GM12878 (cell line): ENCODE data around the gene GRIK4.

Experiments used
- BCL11A ChIP-seq: IDR thresholded peaks from 2 replicates; pipeline ENCODE4 v1.6.1; 2011; ENCODE audit warnings: low read depth, low read length
- CEBPB ChIP-seq, 2 experiments: fragments of 150-350 bp in 1 of 2; IDR thresholded peaks; 2 replicates each; pipeline ENCODE4 v1.6.1; 2012 to 2014; ENCODE audit warnings: low read depth in 2 of 2, low read length in 2 of 2, borderline replicate concordance in 1 of 2, inconsistent platforms in 1 of 2
- EZH2 ChIP-seq: IDR thresholded peaks from 2 replicates; pipeline ENCODE4 v1.6.1; 2012; ENCODE audit warnings: low read depth, mild to moderate bottlenecking, control low read depth, inconsistent platforms, low read length, borderline replicate concordance; ENCODE audit not compliant: control insufficient read depth
- JUND ChIP-seq: IDR thresholded peaks from 2 replicates; pipeline ENCODE4 v1.6.1; 2012; ENCODE audit warnings: low read depth, mild to moderate bottlenecking, low read length, improper control_type of control experiment, moderate library complexity
- KDM1A ChIP-seq: fragments of 200-600 bp; sonication (generic); IDR thresholded peaks from 2 replicates; pipeline ENCODE4 v1.6.1; 2016; ENCODE audit warnings: borderline replicate concordance
- PBX3 ChIP-seq: IDR thresholded peaks from 2 replicates; pipeline ENCODE4 v1.6.1; 2011; ENCODE audit warnings: mild to moderate bottlenecking, low read depth, low read length, moderate library complexity; ENCODE audit not compliant: insufficient replicate concordance
- RAD21 ChIP-seq: IDR thresholded peaks from 2 replicates; pipeline ENCODE4 v1.6.1; 2011; ENCODE audit warnings: mild to moderate bottlenecking, low read depth, low read length, moderate library complexity; ENCODE audit not compliant: insufficient read depth
- TF ChIP-seq, protein P1 (sequence below): fragments of 450-650 bp; conservative IDR thresholded peaks from 2 replicates; pipeline ENCODE4 v1.6.1; 2017; ENCODE audit warnings: mild to moderate bottlenecking, moderate library complexity
- TF ChIP-seq, protein P2 (sequence below): IDR thresholded peaks from 2 replicates; pipeline ENCODE4 v1.6.1; 2012; ENCODE audit warnings: low read length, inconsistent platforms
- TF ChIP-seq, protein P3 (sequence below): IDR thresholded peaks from 2 replicates; pipeline ENCODE4 v1.6.1; 2012; ENCODE audit warnings: improper control_type of control experiment, low read depth, low read length; ENCODE audit not compliant: insufficient replicate concordance

DNA sequence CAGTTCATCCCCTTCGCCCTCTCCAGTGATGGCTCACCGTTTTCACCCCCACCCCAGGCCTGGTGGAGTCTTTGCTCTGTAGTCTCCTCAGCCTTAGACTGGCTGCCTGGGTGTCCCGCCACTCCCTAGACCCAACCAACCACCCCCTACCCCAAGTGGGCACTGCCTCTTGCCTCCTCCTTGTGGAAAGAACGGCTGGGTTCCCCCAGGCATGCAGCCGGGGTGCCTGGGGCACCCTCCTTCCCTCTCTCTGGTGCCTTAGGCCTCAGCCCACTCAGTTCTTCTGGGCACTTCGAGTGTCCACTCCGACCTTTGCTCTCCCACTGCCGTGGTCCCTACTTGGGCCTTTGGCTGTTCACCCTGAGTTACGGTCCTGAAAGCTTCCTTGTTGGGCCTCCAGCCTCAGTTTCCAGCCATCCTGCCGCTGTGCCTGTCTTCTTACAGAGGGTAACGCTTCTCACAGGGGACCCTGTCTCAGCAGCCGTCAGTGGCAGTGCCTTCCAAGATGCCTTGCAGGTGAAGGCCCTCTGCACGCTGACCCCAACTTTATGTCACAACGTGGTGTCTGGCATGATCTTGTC, 3.1 kb downstream of the GRIK4 start:
- TF ChIP-seq CEBPB (IDR thresholded peaks at IDR 0.05; ENCODE audit: borderline replicate concordance in 1 of 2, low read depth in 2 of 2, low read length in 2 of 2) (no peak), JUND (no peak), KDM1A (no peak), RAD21 (no peak), BCL11A (no peak), PBX3 (no peak), EZH2 (no peak)
- TF ChIP-seq, protein P1, sequence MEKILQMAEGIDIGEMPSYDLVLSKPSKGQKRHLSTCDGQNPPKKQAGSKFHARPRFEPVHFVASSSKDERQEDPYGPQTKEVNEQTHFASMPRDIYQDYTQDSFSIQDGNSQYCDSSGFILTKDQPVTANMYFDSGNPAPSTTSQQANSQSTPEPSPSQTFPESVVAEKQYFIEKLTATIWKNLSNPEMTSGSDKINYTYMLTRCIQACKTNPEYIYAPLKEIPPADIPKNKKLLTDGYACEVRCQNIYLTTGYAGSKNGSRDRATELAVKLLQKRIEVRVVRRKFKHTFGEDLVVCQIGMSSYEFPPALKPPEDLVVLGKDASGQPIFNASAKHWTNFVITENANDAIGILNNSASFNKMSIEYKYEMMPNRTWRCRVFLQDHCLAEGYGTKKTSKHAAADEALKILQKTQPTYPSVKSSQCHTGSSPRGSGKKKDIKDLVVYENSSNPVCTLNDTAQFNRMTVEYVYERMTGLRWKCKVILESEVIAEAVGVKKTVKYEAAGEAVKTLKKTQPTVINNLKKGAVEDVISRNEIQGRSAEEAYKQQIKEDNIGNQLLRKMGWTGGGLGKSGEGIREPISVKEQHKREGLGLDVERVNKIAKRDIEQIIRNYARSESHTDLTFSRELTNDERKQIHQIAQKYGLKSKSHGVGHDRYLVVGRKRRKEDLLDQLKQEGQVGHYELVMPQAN = no peak
- TF ChIP-seq, protein P2, sequence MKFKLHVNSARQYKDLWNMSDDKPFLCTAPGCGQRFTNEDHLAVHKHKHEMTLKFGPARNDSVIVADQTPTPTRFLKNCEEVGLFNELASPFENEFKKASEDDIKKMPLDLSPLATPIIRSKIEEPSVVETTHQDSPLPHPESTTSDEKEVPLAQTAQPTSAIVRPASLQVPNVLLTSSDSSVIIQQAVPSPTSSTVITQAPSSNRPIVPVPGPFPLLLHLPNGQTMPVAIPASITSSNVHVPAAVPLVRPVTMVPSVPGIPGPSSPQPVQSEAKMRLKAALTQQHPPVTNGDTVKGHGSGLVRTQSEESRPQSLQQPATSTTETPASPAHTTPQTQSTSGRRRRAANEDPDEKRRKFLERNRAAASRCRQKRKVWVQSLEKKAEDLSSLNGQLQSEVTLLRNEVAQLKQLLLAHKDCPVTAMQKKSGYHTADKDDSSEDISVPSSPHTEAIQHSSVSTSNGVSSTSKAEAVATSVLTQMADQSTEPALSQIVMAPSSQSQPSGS = no peak
- TF ChIP-seq, protein P3, sequence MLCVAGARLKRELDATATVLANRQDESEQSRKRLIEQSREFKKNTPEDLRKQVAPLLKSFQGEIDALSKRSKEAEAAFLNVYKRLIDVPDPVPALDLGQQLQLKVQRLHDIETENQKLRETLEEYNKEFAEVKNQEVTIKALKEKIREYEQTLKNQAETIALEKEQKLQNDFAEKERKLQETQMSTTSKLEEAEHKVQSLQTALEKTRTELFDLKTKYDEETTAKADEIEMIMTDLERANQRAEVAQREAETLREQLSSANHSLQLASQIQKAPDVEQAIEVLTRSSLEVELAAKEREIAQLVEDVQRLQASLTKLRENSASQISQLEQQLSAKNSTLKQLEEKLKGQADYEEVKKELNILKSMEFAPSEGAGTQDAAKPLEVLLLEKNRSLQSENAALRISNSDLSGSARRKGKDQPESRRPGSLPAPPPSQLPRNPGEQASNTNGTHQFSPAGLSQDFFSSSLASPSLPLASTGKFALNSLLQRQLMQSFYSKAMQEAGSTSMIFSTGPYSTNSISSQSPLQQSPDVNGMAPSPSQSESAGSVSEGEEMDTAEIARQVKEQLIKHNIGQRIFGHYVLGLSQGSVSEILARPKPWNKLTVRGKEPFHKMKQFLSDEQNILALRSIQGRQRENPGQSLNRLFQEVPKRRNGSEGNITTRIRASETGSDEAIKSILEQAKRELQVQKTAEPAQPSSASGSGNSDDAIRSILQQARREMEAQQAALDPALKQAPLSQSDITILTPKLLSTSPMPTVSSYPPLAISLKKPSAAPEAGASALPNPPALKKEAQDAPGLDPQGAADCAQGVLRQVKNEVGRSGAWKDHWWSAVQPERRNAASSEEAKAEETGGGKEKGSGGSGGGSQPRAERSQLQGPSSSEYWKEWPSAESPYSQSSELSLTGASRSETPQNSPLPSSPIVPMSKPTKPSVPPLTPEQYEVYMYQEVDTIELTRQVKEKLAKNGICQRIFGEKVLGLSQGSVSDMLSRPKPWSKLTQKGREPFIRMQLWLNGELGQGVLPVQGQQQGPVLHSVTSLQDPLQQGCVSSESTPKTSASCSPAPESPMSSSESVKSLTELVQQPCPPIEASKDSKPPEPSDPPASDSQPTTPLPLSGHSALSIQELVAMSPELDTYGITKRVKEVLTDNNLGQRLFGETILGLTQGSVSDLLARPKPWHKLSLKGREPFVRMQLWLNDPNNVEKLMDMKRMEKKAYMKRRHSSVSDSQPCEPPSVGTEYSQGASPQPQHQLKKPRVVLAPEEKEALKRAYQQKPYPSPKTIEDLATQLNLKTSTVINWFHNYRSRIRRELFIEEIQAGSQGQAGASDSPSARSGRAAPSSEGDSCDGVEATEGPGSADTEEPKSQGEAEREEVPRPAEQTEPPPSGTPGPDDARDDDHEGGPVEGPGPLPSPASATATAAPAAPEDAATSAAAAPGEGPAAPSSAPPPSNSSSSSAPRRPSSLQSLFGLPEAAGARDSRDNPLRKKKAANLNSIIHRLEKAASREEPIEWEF = no peak
